A673 (cell line): Measurements from ENCODE around the gene HLA-C. TPM values are rescaled to one million over a fixed set of nuclear protein-coding genes. Genes with fewer than 3 reads are reported as not detected.
"Not testable (repeated sequence)": the region's sequence is repeated elsewhere in the genome, so short reads cannot be mapped to it uniquely, and the experiment has no call there.

Source experiments
- BruUV-seq: library from RNA; stranded (reverse); fragments of 400-500 nt; replicated peaks from 2 replicates; lab custom pipeline; 2021; lab: Mats Ljungman, UMichigan
- CTCF ChIA-PET: fragments of 300-600 bp; sonication (Branson Sonifier 250); formaldehyde crosslinking; loops from one replicate; lab custom pipeline; 2022; ENCODE audit warnings: antibody characterized with exemption; lab: Charles Lee
- POLR2A ChIA-PET: fragments of 300-600 bp; sonication (Branson Sonifier 250); formaldehyde crosslinking; loops from one replicate; lab custom pipeline; 2022; ENCODE audit warnings: antibody characterized with exemption; ENCODE audit not compliant: low non-redundant PET; lab: Charles Lee
- DNase-seq: peaks from one replicate; pipeline ENCODE4 v3.0.0-alpha.2; 2015; ENCODE audit warnings: low spot score
- H3K27ac ChIP-seq: fragments of 200-600 bp; sonication (generic); 2 replicates; pipeline ENCODE4 v1.5.1; 2016; ENCODE audit warnings: mixed run types, low read depth, mild to moderate bottlenecking, mixed read lengths, antibody characterized with exemption, low read length; ENCODE audit not compliant: poor library complexity, severe bottlenecking
- H3K27me3 ChIP-seq: fragments of 200-600 bp; sonication (generic); replicated peaks from 2 replicates; pipeline ENCODE4 v1.6.1; 2017; ENCODE audit warnings: mixed run types, low read depth, mild to moderate bottlenecking, mixed read lengths, antibody characterized with exemption, low read length; ENCODE audit not compliant: insufficient read depth, poor library complexity
- H3K36me3 ChIP-seq: fragments of 200-600 bp; sonication (generic); 2 replicates; pipeline ENCODE4 v1.6.1; 2016; ENCODE audit warnings: mixed run types, mild to moderate bottlenecking, mixed read lengths, antibody characterized with exemption, low read length; ENCODE audit not compliant: insufficient read depth, poor library complexity, severe bottlenecking
- H3K4me1 ChIP-seq: fragments of 200-600 bp; sonication (generic); 2 replicates; pipeline ENCODE4 v1.6.1; 2017; ENCODE audit warnings: mixed run types, mild to moderate bottlenecking, mixed read lengths, antibody characterized with exemption, low read length; ENCODE audit not compliant: insufficient read depth, poor library complexity, severe bottlenecking
- H3K4me3 ChIP-seq: fragments of 200-600 bp; sonication (generic); 2 replicates; pipeline ENCODE4 v1.5.1; 2016; ENCODE audit warnings: low read depth, mixed run types, mild to moderate bottlenecking, mixed read lengths, low read length; ENCODE audit not compliant: poor library complexity, severe bottlenecking
- H3K9me3 ChIP-seq: fragments of 200-600 bp; sonication (generic); 2 replicates; pipeline ENCODE4 v1.6.1; 2016; ENCODE audit warnings: mixed run types, low read depth, mild to moderate bottlenecking, mixed read lengths, antibody characterized with exemption, low read length; ENCODE audit not compliant: poor library complexity, severe bottlenecking
- EZH2 ChIP-seq: fragments of 200-600 bp; sonication (generic); IDR thresholded peaks from 2 replicates; pipeline ENCODE4 v1.6.1; 2017; ENCODE audit warnings: borderline replicate concordance, low read depth, mild to moderate bottlenecking, mixed read lengths, antibody characterized with exemption, low read length; ENCODE audit not compliant: poor library complexity, severe bottlenecking
- intact Hi-C: fragments of 100-400 bp; cut with micrococcal nuclease; formaldehyde crosslinking; loops from one replicate; pipeline ENCODE4 v1.10.0; 2022; ENCODE audit not compliant: unreplicated experiment
- total RNA-seq: library from RNA; stranded (reverse); gene quantifications from 2 replicates; pipeline ENCODE4 v1.2.3, GENCODE V29; 2021
- TF ChIP-seq, protein P1 (sequence below): fragments of 300-800, 200-600 bp; sonication (generic); conservative IDR thresholded peaks from 2 replicates; pipeline ENCODE4 v1.5.1; 2017; ENCODE audit warnings: low read depth, mild to moderate bottlenecking, antibody characterized with exemption, low read length, moderate library complexity, mixed read lengths

The HLA-C gene
- total RNA-seq, 1 experiment from 2014 or later = 121 TPM

DNA sequence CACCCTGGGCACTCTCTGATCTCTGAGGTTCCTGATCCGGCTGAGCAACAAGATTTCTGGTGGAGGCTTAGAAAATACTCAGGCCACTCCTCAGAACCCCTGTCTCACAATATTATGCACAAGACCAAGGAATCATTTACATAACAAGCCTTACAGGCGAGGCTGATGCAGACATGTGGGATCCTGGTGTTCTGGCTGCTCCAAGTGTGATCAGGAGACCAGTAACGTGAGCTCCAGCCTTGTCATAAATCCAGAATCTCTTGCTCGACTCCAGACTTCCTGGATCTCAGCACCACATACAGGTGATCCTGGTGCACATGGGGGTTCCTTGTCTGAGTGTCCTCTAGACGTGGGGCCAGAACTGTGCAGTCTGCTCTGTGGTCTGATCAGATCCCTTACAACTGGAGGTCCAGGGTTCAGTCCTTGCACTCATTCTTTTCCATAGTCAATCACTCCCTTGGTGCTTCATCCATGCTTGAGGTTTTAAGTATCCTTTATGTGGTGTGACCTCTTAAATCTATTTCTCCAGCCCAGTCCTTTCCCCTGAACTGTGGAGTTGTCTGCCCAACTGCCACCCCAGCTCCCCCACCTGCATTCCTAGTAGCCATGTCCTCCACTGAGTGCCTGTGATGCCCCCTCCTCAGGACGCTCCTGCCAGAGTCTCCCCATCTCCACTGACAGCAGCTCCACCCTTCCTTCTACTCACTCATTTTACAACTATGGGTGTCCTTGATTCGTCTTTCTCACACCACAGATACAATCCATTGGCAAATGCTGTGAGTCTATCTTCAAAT lies 5.1 kb downstream of the HLA-C start:
- Histone ChIP-seq H3K4me3 (no peak overlapping the region), H3K36me3 (peaks cover 8% of the 10 kb centered on the region), H3K27ac (no peak overlapping the region), H3K4me1 (peaks cover 2% of the 10 kb centered on the region), H3K27me3 (no peaks in the 10 kb centered on the region), H3K9me3 (peaks cover 11% of the 10 kb centered on the region)
- POLR2A ChIA-PET = interaction anchor here (0.5 kb wide), 1 partner anchor 25 kb away, joined by 9 read pairs; no protein-coding TSS in a partner anchor
- TF ChIP-seq EZH2 = no peak
- TF ChIP-seq, protein P1, sequence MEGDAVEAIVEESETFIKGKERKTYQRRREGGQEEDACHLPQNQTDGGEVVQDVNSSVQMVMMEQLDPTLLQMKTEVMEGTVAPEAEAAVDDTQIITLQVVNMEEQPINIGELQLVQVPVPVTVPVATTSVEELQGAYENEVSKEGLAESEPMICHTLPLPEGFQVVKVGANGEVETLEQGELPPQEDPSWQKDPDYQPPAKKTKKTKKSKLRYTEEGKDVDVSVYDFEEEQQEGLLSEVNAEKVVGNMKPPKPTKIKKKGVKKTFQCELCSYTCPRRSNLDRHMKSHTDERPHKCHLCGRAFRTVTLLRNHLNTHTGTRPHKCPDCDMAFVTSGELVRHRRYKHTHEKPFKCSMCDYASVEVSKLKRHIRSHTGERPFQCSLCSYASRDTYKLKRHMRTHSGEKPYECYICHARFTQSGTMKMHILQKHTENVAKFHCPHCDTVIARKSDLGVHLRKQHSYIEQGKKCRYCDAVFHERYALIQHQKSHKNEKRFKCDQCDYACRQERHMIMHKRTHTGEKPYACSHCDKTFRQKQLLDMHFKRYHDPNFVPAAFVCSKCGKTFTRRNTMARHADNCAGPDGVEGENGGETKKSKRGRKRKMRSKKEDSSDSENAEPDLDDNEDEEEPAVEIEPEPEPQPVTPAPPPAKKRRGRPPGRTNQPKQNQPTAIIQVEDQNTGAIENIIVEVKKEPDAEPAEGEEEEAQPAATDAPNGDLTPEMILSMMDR = no peak
- intact Hi-C loops = no loop called here
- no peak for DNase-seq
- CTCF ChIA-PET = no interaction called here
- no TSS peak for BruUV-seq

DNA sequence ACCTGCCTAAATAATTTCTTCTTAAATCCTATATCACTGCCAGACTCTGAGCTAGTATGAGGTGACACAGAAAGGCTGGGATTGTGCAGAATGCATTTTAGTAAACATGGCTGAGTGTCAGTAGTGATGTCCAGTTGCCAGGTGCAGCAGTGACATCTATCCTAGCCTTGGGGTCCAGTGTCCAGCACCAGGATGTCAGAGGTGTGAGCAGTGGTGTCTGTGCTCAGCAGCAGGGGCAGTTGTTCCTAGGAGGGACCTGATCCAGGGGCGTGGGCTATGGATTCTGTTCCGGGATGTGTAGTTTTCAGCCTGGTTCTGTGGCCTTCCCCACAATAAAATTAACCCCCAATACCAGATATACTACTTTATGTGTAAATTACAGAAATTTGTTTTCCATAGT lies 6.0 kb downstream of the HLA-C start:
- H3K27ac ChIP-seq = no peak overlapping the region
- BruUV-seq = no TSS peak
- peaks cover 11% of the 10 kb centered on the region for H3K9me3 ChIP-seq
- intact Hi-C loops = no loop called here
- H3K4me3 ChIP-seq = no peak overlapping the region
- H3K36me3 ChIP-seq = peaks cover 8% of the 10 kb centered on the region
- no peak for DNase-seq
- ChIA-PET POLR2A (no interaction called here), CTCF (no interaction called here)
- H3K27me3 ChIP-seq = no peaks in the 10 kb centered on the region
- TF ChIP-seq, protein P1 = no peak
- no peak for TF ChIP-seq EZH2
- peaks cover 1% of the 10 kb centered on the region for H3K4me1 ChIP-seq

DNA sequence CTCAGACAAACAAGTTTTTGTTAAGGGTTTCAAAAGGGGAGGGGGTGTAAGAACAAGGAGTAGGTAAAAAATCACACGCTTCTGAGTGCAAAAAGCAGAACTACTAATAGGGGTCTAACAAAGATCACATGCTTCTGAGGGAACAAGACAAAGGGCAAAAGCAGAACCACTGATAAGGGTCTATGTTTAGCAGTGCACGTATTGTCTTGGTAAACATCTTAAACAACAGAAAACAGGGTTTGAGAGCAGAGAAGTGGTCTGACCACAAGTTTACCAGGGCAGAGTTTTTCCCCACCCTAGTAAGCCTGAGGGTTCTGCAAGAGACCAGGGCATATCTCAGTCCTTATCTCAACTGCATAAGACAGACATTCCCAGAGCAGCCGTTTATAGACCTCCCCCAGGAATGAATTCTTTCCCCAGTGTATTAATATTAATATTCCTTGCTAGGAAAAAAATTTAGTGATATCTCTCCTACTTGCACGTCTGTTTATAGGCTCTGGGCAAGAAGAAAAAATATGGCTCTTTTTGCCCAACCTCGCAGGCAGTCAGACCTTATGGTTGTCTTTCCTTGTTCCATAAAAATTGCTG lies 8.5 kb downstream of the HLA-C start:
- POLR2A ChIA-PET, H3K4me3 ChIP-seq, BruUV-seq: not testable (repeated sequence)

DNA sequence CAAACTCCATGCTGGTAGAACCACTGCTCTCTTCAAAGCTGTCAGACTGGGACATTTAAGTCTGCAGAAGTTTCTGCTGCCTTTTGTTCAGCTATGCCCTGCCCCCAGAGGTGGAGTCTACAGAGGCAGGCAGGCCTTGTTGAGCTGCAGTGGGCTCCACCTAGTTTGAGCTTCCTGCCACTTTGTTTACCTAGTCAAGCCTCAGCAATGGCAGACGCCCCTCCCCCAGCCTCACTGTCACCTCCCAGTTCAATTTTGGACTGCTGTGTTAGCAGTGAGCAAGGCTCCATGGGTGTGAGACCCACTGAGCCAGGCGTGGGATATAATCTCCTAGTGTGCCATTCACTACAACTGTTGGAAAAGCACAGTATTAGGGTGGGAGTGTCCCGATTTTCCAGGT lies 11.9 kb downstream of the HLA-C start:
- H3K36me3 ChIP-seq, CTCF ChIA-PET, BruUV-seq, H3K27me3 ChIP-seq, DNase-seq, H3K4me1 ChIP-seq, intact Hi-C loops, POLR2A ChIA-PET, H3K4me3 ChIP-seq, H3K27ac ChIP-seq: not testable (repeated sequence)
- peaks cover 11% of the 10 kb centered on the region for H3K9me3 ChIP-seq

More for the DNA sequence above, 8.5 kb downstream of the HLA-C start:
- H3K27ac ChIP-seq, H3K36me3 ChIP-seq, DNase-seq, H3K27me3 ChIP-seq, H3K4me1 ChIP-seq, CTCF ChIA-PET, intact Hi-C loops: not testable (repeated sequence)
- peaks cover 11% of the 10 kb centered on the region for H3K9me3 ChIP-seq
